NCI-H774 (cell line): ENCODE data around the gene SORL1.

Experiments
- DNase-seq: peaks from one replicate; lab custom pipeline; 2025; lab: John Stamatoyannopoulos, UW

The SORL1 gene

DNA sequence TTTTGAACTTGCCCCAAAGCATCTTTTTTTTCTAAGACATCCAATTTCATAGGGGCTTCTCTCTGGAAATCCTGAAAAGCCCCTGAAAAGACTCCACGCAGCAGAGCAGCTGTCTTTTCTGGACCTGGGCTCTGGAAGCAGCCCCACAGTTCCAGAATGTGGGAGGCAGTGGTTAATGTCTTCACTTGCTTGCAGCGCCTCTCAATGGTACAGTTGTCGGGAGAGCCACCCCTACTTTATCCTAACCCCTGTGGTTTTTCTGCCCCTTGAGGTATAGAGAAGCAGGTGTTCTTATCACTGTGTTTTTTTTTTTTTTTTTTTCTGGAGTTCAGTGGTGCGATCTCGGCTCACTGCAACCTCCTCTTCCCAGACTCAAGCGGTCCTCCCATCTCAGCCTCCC is 84.0 kb downstream of the SORL1 start:
- no peak for DNase-seq

DNA sequence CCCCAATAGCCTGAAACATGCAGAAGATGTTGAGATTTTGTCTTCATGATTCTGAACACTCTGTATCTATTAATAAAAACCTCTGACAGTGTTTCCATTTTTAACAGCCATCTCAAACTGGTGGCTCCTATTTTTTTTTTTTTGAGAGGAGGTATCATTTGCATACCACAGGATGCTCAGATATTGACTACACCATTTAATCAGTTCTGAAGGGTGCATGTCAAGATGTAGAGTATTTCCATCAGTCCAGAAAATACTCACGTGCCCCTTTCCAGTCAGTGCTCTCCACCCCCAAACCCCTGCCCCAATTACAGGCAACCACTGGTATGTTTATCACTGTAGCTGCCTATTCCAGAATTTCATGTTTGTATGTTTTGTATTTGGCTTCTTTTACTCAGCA is 85.9 kb downstream of the SORL1 start:
- DNase-seq, result no peak

DNA sequence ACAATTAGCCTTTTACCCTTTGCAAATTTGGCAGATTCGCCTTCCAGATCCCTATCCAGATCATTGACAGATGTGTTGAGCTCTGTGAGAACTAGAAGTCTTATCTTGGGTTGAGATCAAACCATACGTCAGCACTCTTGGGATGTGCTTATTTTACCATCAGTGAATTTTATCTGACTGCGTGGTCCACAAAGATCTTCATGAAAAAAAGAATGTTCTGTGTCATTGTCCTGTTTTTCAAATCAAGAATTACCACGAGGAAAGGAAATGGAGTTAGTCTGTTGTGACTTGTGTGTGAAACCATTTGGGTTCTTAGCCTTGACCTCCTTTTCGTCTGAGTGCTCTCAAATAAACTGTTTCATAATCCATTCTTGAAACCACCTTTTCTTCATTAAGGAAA is 86.9 kb downstream of the SORL1 start:
- no peak for DNase-seq

DNA sequence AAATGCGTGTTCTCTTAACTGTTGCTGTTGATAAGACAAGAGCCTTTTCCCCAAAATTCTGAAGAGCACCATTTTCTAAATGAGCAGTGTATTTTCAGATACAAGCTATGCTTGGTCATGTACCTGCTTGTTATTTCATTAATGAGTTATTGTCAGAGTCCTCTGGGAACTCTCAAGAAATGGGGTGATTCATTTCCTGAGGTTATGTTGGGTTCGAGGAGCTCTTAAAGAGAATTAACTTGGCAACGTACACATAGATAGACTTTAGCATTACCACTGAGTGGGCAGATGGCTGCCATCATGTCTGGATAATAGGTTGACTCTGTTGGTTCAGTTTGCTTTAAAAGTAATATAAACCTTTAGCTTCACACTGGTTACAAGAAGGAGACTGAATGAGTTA is 88.5 kb downstream of the SORL1 start:
- no peak for DNase-seq

DNA sequence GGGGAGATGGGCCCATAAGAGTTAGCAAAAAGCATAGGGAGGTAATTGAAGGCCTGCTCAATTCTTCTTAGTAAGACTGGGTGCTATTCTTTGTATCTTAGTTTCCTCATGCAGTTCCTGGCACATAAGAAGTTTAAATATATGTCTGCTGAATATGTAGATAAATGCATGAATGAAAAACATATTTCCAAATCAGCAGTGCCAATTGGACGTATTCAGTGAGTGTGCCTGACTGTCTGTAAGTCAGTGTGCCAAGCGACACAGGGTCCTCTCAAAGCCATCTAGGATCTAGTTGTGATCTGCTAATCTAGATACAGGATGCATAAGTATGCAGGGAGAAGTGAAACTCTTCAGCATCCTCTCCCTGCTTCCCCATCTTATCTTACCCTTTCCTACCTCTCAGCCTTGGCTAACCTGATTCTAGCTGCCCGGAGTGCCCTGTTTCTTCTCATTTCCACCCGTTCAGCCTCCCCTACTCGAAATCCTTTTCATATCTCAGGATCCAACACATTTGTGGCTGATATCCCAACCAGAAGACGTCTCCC is 91.8 kb downstream of the SORL1 start:
- DNase-seq, result no peak

DNA sequence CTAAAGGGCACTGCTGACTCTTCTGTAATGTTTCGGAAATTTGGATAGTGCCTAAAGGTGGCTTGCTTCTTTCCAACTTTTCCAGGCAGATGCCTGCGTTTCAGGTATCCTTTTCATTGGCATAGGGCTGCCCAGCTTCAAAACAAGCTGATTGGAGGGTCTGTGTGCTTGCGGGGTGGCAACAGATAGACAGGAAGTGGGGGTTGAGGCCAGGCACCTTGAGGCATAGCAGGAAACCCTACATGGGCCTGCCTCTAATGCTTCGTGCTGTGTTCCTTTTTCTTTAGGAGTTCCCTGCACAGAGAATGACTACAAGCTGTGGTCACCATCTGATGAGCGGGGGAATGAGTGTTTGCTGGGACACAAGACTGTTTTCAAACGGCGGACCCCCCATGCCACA is 92.8 kb downstream of the SORL1 start:
- DNase-seq, result no peak

DNA sequence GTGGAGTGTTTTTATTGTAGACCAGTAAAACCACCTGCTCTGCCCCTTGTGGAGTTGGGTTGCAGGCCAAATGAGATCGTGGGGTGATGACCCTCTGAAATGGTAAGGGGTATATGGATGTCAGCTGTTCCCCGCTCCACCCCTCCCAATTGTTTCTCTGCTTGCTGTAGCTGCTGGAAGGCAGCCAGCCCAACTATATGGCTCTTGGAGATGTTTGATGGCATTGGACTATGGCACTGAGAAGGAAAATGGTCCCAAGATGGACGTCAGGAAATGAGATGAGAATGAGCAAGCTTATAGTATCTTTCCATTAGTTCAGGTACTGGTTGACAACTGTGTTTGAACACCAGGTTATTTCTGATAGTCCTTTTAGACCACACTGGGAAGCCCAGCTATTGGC is 95.5 kb downstream of the SORL1 start:
- DNase-seq, result no peak

DNA sequence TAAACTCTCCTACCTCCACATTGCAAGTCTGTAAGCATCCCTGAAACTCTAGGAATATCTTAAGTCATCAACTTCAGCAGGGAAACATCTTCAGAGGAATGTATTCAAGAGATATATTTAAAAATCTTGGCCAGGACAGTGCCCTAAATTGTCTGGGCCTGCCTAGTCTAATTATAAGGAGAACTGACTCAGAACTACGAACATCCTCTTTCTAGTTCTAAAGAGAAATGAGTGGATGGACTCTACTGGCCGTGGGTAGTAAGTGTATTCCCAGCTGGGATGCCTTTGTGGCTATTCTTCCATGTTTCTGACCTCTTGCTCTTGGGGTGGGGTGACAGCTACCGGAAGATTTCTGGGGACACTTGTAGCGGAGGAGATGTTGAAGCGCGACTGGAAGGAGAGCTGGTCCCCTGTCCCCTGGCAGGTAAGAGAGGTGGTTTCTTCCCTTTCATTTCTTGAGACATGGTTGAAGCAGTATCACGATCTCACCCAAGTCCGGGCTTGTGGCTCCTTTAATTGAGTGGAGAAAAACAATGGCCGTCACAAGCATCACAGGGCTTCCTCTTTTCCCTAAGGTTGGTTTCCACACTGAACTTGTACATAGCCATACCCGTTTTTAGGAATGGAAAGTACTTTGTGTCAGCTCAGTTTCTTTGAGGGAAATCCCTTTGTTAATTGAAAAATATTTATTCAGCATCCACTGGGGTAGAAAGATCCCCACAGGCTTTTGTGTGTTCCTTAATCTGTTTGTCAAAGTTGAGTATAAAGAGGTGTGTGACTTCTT is 98.3 kb downstream of the SORL1 start:
- DNase-seq, result no peak

DNA sequence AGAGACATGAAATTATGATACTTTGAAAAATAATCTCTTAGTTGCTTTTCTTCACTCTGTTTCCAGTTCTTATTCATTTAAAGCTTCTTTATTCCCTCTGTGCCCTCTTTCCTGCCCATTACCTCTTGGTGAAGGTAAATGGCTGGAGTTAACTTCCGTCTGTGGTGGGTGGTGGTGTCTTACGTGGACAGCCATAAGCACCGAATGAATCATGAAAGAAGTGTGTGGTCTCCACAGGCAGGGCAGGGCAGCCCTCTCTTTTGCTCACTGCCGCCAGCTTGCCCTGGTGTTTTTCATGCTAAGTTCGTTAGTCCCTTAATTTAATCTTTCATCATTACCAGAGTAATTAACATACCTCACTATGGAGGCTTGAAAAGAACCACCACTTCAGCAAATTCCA is 99.3 kb downstream of the SORL1 start:
- no peak for DNase-seq

DNA sequence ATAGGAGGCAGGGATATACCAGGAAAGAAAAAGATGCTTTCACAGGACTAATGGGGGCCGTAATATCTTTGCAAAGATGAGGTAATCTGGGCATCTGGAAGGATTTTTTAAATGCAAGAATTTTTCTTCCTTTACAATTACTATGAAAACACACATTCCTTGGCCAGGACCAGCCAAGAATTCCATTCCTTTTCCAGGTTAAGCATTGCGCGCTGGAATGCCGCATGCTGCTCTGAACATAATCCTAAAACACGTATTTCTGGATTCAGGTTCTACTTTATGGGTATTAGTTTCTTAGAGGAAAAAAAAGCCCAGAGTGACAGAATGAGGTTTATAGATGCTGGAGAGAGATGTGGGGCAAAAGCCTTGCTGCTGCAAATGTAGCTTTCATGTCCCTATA is 100.0 kb downstream of the SORL1 start:
- no peak for DNase-seq

DNA sequence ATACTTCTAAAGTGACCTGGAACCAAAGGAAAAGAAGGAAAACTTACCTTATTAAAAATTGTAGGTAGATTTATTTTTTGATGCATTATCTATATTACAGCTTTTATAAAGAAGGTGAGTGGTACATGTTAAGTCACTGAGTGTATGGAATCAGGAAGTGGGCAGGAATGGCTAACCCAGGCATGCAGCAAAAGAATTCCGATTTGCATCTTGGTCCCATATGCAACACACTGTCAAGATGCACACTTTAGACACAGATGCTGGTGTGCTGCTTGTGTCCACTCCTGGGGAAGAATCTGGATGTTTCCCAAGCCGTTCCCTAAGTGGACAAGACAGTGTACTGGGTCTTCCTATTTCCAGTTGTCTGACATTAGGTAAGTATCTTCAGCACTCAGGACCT is 100.5 kb downstream of the SORL1 start:
- no peak for DNase-seq

DNA sequence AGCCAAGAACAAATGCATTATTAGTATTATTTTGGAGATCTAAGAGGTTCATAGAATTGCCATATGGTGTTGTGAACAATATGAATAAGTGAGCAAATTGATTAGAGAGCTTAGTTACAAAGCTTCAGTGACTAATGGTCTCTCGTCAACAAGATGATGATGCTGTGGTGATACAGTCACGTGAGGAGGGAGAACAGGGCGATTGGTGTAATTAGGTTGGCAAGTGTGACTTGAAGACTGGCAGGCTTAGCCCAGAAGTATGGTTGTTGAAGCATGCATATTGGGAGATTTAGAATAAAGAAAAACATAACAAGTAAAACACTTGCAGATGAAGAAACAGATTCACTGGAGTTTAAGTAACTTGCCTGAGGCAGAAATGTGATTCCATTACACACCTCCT is 101.3 kb downstream of the SORL1 start:
- no peak for DNase-seq

DNA sequence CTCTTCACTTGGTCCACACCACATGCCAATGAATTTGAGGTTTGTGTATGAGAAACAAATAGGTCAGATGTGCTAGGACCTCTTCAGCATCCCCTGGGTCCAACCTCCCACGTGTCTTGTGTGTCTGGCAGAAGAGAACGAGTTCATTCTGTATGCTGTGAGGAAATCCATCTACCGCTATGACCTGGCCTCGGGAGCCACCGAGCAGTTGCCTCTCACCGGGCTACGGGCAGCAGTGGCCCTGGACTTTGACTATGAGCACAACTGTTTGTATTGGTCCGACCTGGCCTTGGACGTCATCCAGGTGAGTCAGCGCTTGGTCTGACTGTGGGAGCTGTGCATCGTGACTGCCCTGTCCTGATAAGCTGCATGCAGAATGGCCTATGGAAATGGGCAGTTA is 101.7 kb downstream of the SORL1 start:
- peak; percentile 67 for DNase-seq

DNA sequence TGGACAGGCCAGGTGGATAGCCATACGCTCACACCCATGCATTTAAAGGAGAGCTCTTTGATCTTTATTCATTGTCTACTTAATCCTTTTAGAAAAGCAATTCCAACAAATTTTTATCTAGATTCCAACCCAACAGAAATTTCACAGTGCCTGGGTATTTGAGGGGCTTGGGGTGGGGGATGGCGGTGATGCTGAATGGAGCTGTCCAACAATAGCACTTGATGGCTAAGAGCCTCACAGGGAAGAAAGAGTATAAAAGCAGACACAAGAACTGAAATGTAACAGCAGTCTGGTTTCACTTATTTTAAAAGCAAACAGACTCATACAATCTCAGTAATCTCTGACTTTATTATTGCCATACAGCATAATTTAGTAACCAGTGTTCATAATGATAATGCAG is 102.4 kb downstream of the SORL1 start:
- DNase-seq, result no peak

DNA sequence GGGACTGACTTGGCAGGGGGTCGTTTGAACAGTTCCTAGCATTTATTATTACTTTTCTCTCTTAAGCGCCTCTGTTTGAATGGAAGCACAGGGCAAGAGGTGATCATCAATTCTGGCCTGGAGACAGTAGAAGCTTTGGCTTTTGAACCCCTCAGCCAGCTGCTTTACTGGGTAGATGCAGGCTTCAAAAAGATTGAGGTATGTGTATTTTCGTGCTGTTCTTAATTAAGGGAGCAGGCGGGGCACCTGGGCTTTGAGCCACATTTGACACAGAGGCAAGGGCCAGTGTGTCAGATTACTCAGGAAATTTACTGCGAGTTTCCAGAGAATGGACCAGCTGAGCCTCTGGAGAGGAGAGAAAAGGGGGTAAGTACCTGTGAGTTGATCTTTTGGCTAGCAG is 103.0 kb downstream of the SORL1 start:
- peak; percentile 82 for DNase-seq

DNA sequence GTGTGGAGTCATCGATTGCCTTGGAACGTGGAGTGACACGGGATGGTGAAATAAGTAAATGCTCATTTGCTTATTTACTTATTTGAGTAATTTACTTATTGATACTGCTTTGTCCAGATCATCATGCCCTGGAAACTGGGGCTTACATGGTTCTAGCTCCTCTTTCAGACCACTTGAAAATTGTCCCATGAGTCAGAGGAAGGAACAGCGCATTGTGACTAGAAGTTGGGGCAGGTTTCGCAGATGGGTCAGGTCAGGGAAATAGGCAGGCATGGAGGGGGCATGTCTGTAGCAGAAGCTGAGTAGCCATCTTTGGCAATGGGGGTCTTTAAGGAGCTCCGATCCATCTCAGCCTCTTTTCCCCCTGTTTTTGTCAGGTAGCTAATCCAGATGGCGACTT is 104.8 kb downstream of the SORL1 start:
- DNase-seq, result no peak

DNA sequence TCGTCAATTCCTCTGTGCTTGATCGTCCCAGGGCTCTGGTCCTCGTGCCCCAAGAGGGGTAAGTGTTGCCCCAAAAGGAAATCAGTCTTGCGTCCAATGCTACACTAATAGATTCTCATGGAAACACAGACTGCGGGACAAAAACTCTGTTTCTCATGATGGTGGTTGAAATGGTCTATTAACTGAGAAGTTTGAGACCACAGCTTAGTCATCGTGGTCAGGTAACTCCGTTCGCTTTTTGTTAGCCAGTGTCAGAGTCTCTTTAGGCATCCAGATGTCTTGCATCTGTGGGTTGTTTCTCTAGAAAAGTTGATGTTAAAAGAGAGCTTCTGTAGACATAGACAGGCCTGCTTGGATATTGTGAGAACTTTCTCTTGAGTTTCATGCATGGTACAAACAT is 105.2 kb downstream of the SORL1 start:
- no peak for DNase-seq

DNA sequence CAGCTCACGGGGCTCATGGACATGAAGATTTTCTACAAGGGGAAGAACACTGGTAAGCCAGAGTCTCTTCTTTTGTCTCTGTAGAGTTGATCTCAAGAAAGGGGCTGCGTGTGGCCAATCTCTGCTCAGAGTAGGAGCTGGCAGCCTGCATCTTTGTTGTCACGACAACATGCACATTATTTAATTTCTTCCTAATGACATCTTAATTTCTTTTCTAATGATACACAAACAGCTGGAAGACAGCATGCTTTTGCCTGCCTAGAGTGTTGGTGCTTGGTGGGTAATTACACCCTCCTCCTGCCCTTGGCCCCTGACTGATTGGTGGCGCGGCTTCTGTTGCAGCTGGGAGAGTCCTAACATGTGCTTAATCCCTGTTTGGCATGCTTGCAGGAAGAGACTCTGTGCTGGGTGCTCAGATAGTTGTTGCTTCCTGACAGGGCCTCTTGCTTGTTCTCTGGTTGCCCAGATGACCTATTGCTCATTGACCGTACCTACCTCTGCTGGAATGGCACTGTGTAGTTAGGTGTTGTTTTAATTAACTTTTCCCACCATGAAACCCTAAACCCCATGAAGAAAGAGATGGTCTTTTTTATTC is 107.6 kb downstream of the SORL1 start:
- no peak for DNase-seq

DNA sequence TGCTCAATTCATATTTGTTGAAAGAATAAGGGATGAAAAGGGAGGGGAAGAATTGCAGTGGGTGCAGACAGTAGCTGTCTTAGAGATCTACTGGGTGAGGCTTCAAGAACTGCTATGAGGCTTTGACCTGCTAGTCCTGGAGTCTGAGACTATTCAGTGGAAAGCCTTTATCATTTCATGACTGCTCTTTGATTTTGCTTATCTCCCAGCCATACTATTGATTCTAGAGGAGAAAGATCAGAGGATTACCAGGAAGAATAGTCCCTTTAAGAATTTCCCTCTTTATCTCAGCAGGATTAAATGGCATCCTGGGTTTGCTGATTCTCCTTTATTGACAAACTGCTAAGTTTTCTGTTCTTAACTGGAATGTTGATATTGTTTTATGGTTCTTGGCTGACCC is 108.1 kb downstream of the SORL1 start:
- no peak for DNase-seq

DNA sequence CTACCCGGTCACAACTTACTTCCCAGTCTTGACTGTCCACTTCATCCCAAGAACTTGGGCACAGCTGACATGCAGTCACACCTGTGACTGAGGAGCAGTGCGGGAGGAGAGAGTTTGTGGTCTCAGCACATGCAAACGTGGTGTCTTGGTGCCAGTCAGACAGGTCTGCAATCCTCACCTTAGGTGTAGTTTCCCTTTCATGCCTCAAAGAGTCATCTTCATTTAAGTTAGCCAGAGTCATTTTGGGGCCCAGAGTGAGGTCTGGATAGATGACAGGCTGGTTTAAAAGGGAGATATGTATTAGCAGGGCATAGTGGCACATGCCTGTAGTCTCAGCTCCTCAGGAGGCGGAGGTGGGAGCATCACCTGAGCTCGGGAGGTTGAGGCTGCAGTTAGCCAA is 109.1 kb downstream of the SORL1 start:
- no peak for DNase-seq

DNA sequence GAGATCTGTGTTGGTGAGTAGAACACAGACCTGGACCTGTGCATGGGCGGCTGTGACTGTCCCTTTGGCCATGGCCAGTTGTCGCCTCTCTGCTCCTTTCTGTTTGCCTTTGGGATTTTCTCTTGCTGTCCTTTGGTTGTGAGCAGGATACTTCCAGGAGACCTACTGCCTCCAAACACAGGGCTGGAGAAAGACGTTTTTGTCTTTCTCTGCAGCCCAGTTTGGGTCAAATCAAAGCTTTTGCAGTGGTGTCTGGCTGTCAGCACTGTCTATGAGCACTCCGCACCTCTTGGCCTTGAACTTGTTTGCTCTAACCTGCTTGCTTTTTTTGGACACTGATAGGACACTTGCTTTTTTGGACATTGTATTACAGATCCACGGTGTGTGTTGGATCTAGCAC is 109.6 kb downstream of the SORL1 start:
- DNase-seq, result no peak

DNA sequence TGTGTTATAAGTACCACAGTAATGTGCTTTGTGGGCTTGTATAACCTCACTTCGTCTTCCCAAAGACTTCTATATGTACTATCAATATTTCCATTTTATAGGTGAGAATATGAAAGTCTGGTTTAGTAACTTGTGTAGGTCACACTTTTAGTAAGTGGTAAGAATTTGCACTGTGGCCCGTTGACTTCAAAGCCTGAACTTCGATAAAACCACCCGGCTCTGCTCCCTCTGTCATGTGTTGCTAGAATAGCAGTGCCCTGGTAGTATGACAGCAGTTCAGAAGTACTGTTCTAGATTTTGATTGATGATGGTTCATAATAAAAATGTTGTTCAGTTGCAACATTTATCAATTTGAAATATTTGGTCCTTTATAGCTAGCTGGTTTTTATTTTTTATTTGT is 110.9 kb downstream of the SORL1 start:
- DNase-seq, result no peak

DNA sequence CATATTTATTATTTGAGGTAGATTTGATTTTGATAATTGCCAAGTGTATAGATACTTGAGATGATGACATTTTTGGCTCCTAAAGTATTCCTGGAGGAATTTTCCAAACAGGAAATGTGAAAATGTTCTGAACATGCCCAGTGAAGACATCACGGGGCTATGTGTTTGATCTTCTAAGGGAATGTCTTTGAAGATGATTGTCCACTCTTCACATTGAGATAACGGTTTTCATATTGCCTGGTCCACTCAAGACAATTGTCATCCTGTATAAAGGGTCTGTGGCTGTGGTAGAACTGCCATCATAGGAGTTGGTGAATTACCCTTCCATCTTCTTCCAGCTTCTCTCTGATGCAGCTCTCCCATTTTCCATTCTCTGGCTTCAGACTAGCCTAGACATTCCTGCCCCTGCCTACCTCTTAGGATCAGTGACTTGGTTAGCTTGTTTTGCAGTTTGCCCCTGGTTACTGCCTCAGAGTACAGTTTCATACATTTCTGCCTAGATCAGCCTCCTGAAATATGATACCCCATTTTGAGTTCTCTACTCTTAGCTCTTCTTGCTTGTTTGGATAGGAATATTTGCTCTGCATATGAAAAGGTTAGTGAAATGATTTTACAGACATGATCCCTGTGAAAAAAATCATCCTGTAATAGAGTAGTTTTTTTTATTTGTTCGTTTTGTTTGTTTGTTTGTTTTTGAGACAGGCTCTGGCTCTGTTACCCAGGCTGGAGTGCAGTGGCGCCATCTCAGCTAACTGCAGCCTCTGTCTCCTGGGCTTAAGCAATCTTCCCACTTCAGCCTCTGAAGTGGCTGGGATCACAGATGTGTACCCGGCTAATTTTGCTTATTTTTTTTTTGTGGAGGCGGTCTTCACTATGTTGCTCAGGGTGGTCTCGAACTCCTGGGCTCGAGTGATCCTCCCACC is 112.0 kb downstream of the SORL1 start:
- no peak for DNase-seq
